NT2/D1 (cell line): ENCODE data around the gene MYLK.

Experiments used
- SUZ12 ChIP-seq: IDR thresholded peaks from 2 replicates; pipeline ENCODE4 v1.6.1; 2011; ENCODE audit not compliant: insufficient read length, insufficient read depth; ENCODE audit errors: extremely low read depth
- YY1 ChIP-seq: IDR thresholded peaks from 2 replicates; pipeline ENCODE4 v1.6.1; 2011; ENCODE audit not compliant: insufficient read length, insufficient read depth
- ZNF274 ChIP-seq: IDR thresholded peaks from 2 replicates; pipeline ENCODE4 v1.6.1; 2011; ENCODE audit warnings: mild to moderate bottlenecking, low read depth, low read length

- no peak for TF ChIP-seq ZNF274
- no peak for TF ChIP-seq SUZ12
- no peak for TF ChIP-seq YY1
Measured at GRCh38 chr3:123762805-123763204, 121.3 kb downstream of the MYLK start.
